ENCODE measurements around the gene CD1B.

DNA sequence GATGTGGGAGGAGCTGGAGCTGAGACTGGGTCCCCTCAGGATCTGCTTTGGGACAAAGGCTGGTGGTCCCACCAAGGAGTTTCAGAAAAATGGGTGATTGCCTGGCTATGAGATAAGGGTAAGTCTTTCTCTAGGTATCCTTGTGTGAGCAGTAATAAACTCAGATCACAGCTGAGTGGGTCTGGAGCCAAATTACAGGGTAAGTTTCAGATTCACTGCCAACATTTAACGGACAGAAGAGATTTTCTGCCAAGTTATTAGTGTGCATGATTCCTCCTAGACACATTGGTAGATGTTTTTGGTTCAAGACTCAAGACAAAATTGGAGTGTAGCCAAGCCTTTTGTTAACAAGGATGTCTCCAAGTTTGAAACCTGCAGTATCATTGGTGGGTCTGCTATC lies 7.5 kb downstream of the CD1B start:
- TF ChIP-seq, protein P1, sequence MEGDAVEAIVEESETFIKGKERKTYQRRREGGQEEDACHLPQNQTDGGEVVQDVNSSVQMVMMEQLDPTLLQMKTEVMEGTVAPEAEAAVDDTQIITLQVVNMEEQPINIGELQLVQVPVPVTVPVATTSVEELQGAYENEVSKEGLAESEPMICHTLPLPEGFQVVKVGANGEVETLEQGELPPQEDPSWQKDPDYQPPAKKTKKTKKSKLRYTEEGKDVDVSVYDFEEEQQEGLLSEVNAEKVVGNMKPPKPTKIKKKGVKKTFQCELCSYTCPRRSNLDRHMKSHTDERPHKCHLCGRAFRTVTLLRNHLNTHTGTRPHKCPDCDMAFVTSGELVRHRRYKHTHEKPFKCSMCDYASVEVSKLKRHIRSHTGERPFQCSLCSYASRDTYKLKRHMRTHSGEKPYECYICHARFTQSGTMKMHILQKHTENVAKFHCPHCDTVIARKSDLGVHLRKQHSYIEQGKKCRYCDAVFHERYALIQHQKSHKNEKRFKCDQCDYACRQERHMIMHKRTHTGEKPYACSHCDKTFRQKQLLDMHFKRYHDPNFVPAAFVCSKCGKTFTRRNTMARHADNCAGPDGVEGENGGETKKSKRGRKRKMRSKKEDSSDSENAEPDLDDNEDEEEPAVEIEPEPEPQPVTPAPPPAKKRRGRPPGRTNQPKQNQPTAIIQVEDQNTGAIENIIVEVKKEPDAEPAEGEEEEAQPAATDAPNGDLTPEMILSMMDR (IDR thresholded peaks at IDR 0.05; ENCODE audit: low read depth, low read length, missing input control): no peak
- TF ChIP-seq SP1 (IDR thresholded peaks at IDR 0.05) (no peak), EGR1 (IDR thresholded peaks at IDR 0.05; ENCODE audit: low read depth in 2 of 2) (no peak), YY1 (IDR thresholded peaks at IDR 0.05) (no peak), GABPA (IDR thresholded peaks at IDR 0.05 in 1 of 2, conservative IDR thresholded peaks at IDR 0.05 in 1 of 2) (no peak), REST (IDR thresholded peaks at IDR 0.05) (no peak), TAF1 (conservative IDR thresholded peaks at IDR 0.05) (no peak), ZBTB33 (IDR thresholded peaks at IDR 0.05) (no peak), ATF3 (IDR thresholded peaks at IDR 0.05) (no peak), JUND (IDR thresholded peaks at IDR 0.05) (no peak), RXRA (IDR thresholded peaks at IDR 0.05) (no peak), RAD21 (IDR thresholded peaks at IDR 0.05) (no peak)
- TF ChIP-seq, protein P2, sequence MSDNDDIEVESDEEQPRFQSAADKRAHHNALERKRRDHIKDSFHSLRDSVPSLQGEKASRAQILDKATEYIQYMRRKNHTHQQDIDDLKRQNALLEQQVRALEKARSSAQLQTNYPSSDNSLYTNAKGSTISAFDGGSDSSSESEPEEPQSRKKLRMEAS (IDR thresholded peaks at IDR 0.05): no peak

Data from liver (tissue), 3 donors.